IPS-20b (cell line): Measurements from ENCODE around the gene FIBCD1.
A peak's percentile ranks its signal among the peaks of the same experiment; 100 is the strongest.

Source experiments
- H3K27ac ChIP-seq: one replicate; pipeline ENCODE4 v1.5.1; 2013; ENCODE audit warnings: low read length
- H3K27me3 ChIP-seq: 2 replicates; pipeline ENCODE4 v1.6.1; 2013; ENCODE audit warnings: mild to moderate bottlenecking, low read length, inconsistent platforms; ENCODE audit not compliant: insufficient read depth
- H3K36me3 ChIP-seq: 2 replicates; pipeline ENCODE4 v1.6.1; 2013; ENCODE audit warnings: low read depth, mild to moderate bottlenecking, inconsistent platforms, low read length, moderate library complexity; ENCODE audit not compliant: insufficient read depth
- H3K4me1 ChIP-seq: 2 replicates; pipeline ENCODE4 v1.6.1; 2013; ENCODE audit warnings: mild to moderate bottlenecking, control low read depth, inconsistent platforms, low read length, moderate library complexity; ENCODE audit not compliant: insufficient read depth
- H3K4me3 ChIP-seq: 2 replicates; pipeline ENCODE4 v1.5.1; 2013; ENCODE audit warnings: mild to moderate bottlenecking, low read length, inconsistent platforms
- H3K9ac ChIP-seq: 2 replicates; pipeline ENCODE4 v1.6.1; 2013; ENCODE audit warnings: low read depth, mild to moderate bottlenecking, inconsistent platforms, low read length, moderate library complexity
- H3K9me3 ChIP-seq: 2 replicates; pipeline ENCODE4 v1.6.1; 2013; ENCODE audit warnings: mild to moderate bottlenecking, low read depth, low read length, inconsistent platforms; ENCODE audit not compliant: insufficient read depth

The FIBCD1 gene

DNA sequence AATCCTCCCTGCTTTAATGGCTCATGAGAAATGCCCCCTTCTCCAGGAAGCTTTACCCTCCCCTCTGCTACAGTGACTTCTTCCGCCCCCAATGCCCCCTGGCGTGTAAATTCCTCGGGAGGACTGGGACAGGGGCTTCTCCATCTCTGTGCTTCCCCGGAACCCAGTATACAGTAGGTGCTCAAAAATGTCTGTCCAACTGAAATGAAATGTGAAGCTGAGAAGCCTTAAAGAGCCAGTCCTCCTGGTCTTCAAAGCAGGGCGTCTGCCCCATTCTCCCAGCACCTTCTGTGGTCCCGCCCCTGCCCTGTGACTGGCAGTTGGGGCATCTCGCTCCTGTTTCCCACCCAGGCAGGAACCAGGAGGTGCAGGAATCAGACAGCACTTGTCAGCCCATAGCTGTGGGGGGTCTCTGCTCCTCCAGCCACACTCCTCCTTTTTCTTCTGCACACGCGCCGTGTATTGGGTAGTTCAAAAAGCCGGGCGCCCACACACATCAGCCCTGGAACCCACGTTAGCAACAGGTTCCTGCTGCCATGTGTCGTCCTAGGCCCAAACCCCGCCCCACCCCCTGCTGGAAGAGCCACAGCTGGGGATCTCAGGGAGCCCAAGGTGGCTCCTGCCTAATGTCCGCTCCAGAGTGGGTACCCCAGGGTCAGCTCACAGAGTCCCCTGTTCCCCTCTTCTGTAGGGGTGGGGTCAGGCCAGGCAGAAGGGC lies 16.0 kb downstream of the FIBCD1 start:
- no peak overlapping the region for H3K27ac ChIP-seq
- H3K9me3 ChIP-seq = no peaks in the 10 kb centered on the region
- H3K4me1 ChIP-seq = no peaks in the 10 kb centered on the region; the same call in 1 of the 2 replicates
- H3K4me3 ChIP-seq = no peak overlapping the region
- no peak overlapping the region for H3K9ac ChIP-seq
- H3K36me3 ChIP-seq = no peaks in the 10 kb centered on the region
- H3K27me3 ChIP-seq = no peaks in the 10 kb centered on the region

DNA sequence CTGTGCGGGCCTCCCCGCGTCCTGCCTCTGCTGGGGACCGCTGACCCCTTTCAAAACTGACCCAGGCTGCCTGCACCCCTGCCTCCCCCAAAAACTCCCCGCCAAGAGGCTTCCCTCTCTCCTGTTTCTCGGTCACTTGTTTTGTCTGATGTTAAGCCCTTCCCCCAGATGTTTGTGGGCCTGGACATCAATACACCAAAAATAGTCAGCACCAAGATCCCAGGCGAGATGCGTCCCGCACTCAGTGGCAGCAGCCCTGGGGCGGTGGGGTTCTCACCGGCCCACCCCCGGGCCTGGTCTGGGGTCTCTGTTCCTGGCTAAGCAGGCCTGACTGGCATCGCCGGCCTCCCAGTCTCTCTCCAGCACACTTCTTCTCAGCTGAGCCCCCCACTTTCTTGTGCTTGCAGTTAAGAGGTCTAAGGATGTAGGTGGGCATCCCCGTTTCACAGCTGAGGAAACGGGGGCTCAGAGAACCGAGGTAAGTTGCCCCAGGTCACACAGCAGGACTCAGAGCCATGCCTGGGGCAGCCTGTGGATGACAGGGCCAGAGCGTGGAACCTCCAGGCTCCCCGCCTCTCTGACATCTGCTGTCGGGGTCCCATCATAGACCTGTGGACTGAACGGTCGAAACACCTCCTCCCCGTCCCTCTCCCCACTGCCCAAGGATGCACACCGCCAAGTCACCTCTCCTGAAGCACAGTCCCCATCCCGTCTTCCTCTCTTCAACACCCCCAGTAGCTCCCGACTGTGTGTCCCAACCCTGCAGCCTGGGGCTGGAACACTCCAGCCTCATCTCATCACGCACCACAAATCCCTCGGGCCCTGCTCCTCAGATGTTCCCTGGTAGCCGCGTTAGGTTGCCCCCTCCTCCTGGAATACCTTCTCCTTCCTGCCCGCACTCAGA lies 16.8 kb downstream of the FIBCD1 start:
- no peak overlapping the region for H3K9ac ChIP-seq
- no peak overlapping the region for H3K27ac ChIP-seq
- H3K4me3 ChIP-seq = no peak overlapping the region
- no peaks in the 10 kb centered on the region; the same call in 1 of the 2 replicates for H3K4me1 ChIP-seq
- H3K9me3 ChIP-seq = no peaks in the 10 kb centered on the region
- no peaks in the 10 kb centered on the region for H3K27me3 ChIP-seq
- no peaks in the 10 kb centered on the region for H3K36me3 ChIP-seq

DNA sequence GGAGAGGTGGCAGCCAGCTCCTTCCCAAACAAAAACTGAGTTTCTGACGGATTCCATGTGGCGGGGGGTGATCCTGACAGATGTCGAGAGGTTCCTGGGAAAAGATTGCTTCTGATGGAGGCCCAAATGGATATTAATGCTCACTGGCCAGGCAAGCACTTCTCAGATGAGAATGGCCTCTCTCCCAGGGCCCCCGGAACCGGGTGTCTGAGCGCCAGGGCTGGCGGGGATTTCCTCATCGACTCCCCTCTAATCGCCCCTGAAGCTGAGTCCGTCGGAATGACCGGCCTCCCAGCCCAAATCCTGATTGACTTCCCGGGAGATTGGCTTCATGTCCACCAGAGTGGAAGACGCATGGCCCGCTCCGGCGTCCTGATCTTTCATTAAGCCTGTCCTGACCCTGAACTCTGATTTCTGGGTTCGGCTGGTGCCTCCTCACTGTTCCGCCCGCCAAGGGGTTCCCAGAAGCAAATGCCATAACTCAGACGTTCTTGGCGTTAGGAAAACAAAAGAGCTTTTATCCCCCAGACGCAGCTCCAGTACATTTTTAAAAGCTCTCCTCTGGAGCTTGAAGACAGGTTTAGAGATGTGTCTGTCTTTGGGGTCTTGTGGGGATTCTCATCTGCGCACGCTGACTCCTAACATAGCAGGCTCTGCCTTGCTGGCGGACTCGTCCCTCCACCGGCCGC lies 17.6 kb downstream of the FIBCD1 start:
- H3K36me3 ChIP-seq = no peaks in the 10 kb centered on the region
- H3K9ac ChIP-seq = no peak overlapping the region
- no peak overlapping the region for H3K27ac ChIP-seq
- no peaks in the 10 kb centered on the region for H3K27me3 ChIP-seq
- no peaks in the 10 kb centered on the region for H3K9me3 ChIP-seq
- no peaks in the 10 kb centered on the region; the same call in 1 of the 2 replicates for H3K4me1 ChIP-seq
- H3K4me3 ChIP-seq = no peak overlapping the region

DNA sequence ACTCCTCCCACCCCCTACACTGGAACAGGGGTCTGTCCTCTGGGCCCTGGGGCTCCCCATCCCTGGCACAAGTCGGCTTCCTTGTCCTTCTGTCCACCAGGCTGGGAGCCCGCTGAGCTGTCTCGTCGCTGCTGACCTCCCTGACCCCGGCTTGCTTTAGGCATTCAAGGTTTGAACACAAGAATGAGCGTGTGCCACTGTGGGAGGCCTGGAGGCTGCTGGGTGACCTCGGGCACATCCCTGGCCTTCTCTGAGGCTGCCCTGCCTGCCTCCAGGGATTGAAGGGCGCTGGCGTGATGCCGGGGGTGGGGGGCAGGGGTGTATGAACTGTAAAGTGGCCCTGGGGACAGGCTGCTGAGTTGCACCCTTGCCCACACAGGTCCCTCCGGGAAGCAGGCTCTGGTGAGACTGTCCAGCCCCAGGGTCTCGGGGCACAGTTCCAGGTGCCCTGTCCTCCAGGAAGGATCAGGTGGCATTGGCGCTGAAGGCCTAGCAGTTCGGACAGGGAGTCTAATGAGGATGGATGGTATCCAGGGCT lies 18.2 kb downstream of the FIBCD1 start:
- no peaks in the 10 kb centered on the region for H3K9me3 ChIP-seq
- H3K4me3 ChIP-seq = no peak overlapping the region
- H3K36me3 ChIP-seq = no peaks in the 10 kb centered on the region
- H3K27me3 ChIP-seq = no peaks in the 10 kb centered on the region
- H3K4me1 ChIP-seq = no peaks in the 10 kb centered on the region; the same call in 1 of the 2 replicates
- no peak overlapping the region for H3K27ac ChIP-seq
- H3K9ac ChIP-seq = no peak overlapping the region

DNA sequence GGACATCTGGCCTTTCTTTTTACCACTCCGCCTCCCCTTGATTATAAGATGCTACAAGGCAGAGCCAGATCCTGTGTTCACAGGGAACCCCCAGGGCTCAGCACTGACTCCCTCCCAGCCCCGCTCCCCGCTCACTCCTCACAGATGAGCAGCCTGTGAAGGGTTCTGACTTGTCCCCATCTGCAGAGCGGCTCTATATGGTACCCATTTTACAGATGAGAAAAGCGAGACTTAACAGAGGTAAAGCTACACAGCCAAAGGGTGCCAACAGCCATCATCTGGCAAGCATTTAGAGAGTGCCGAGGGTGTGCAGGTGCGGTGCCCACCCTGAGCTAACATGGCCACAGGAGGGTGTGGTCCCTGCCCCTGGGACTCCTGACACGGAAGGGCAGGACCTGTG lies 18.8 kb downstream of the FIBCD1 start:
- Histone ChIP-seq H3K27me3 (no peaks in the 10 kb centered on the region), H3K36me3 (no peaks in the 10 kb centered on the region), H3K9ac (no peak overlapping the region), H3K27ac (no peak overlapping the region), H3K4me3 (no peak overlapping the region), H3K9me3 (no peaks in the 10 kb centered on the region), H3K4me1 (no peaks in the 10 kb centered on the region; the same call in 1 of the 2 replicates)

DNA sequence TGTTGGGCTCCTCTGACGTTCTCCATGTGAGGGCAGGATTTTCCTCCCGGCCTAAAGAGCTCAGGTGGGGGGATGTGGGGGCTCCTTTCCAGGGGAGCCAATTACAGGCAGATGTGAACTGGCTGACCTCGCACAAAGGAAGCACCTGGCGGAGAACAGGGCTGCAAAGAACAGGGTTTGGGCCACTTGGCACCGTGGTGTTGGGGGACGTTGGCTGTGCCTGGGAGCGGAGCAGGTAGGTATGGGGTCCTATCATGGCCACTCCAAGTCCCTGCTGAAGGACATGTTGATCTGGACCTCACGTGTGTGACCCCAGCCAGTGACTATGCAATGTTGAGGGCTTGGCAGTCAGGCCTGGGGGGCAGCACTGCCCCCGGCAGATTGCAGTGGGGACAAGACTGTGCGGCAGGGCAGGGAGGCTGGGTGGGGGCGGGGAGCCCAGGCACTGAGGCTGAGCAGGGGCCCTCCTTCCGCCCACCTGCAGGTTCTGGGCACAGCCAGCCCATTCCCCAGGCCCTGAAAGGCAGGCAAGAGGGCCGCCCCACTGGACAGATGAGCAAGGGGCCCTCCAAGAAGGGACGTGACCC lies 19.4 kb downstream of the FIBCD1 start:
- Histone ChIP-seq H3K27me3 (no peaks in the 10 kb centered on the region), H3K4me1 (no peaks in the 10 kb centered on the region; the same call in 1 of the 2 replicates), H3K36me3 (no peaks in the 10 kb centered on the region), H3K27ac (no peak overlapping the region), H3K9ac (no peak overlapping the region), H3K4me3 (no peak overlapping the region), H3K9me3 (no peaks in the 10 kb centered on the region)

DNA sequence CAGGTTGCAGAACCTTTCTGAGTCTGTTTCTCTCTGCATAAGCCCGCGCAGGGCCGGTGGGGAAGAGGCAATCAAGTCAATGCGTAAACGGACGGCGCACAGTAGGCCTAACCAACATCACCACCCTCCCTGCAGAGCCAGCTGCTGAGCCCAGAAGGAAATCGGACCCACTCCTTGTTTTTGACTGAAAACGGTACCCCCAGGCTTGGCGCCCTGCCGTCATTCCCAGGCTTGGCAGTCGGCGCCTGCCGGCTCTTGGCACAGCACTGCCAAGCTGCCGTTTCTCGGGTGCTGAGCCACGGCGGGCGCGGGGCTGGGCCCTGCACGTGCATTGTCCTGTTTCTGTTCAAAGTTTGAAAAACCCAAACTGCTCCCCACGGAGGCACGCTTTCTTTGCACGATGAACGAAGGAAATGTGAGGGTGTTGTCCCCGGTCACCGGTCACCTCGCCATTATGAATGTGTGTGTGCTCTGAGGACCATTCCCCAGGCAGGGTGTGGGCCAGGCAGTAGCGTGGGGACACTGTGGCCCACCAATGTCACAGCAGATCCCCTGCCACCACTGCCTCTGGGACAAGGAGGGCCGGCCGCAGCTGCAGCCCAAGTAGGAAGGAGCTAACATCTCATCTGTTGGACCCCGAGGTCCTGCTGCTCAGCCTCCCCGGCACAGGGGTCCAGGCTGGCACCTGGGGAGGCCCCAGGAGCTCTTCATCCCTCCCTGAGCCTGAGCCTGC lies 20.1 kb downstream of the FIBCD1 start:
- no peak overlapping the region for H3K9ac ChIP-seq
- no peaks in the 10 kb centered on the region; the same call in 1 of the 2 replicates for H3K4me1 ChIP-seq
- H3K27ac ChIP-seq = no peak overlapping the region

DNA sequence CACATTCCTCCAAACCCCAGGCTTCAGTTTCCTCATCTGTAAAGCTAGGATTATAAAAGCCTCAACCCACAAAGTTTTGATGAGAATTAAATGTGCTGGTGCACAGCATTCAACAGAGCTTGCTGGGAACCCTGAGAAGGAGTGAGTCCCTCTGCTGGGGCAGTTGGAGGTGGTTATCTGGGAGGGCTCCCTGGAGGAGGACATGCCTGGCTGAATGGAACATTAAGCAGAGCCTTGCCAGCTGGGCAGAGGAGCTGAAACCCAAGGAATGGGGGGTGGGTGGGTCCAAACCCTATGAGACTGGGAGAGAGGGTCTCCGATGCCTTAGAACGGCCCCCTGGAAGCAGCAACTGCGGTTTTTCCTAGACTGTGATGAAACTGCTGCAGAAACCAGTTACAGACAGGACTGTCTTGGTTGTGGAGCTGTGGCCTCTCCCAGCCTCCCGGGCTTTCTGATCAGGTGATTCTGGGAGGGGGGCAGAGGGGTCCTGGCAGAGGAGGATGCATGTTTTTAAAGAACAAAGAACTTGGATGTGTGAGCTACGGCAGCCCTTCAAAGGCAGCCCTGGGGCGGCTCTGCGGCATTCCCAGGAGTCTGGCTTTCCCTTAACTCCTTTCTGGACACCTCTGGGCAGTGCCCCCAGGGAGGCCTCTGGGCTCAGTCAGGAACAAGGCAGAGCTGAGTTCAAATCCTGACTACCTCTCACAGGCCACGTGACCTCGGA lies 20.8 kb downstream of the FIBCD1 start:
- H3K4me1 ChIP-seq = peaks cover 3% of the 10 kb centered on the region; the same call in 1 of the 2 replicates
- H3K9me3 ChIP-seq = no peaks in the 10 kb centered on the region
- no peaks in the 10 kb centered on the region for H3K27me3 ChIP-seq
- no peaks in the 10 kb centered on the region for H3K36me3 ChIP-seq
- H3K27ac ChIP-seq = no peak overlapping the region
- H3K9ac ChIP-seq = peak overlapping the region; percentile 11; the same call in 1 of the 2 replicates
- no peak overlapping the region for H3K4me3 ChIP-seq

More for the DNA sequence above, 20.1 kb downstream of the FIBCD1 start:
- H3K9me3 ChIP-seq = no peaks in the 10 kb centered on the region
- H3K27me3 ChIP-seq = no peaks in the 10 kb centered on the region
- no peaks in the 10 kb centered on the region for H3K36me3 ChIP-seq
- H3K4me3 ChIP-seq = no peak overlapping the region

DNA sequence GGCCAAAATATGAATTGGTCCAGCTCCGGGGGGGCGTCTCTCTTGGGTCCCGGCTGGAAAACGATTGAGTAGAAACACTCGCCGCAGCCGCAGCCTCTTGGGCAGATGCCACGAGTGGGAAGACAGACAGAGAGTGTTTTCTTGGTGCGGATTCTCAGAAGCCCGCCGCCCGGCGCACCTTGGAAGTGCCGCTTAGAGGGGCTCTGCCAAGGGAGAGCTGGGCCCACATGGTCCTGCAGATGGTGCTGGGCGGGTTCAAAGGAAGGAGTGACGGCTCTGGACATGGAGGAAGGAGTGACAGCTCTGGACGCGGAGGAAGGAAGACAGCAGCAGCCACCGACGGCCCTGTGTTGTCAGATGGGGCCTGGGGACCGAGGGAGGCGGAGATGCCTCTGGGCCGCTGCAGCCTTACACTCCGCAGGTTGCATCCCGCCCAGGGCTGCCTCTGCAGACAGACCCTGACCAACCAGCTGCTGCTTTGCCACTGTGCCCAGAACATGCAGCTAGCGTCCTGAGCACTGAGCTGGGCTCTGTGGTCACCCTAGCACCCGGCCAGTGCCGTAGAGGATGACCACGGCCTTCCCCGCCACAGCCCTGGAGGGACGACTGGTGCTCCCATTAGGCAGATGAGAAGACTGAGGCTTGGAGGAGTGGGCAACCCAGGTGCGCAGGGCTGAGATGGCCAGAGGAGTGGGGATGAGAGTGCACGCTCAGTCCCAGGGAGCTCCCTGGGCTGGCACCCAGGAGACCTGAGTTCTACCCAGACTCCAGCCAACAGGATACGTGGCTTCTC lies 21.7 kb downstream of the FIBCD1 start:
- H3K27me3 ChIP-seq = no peaks in the 10 kb centered on the region
- H3K9me3 ChIP-seq = no peaks in the 10 kb centered on the region
- peaks cover 3% of the 10 kb centered on the region; the same call in 1 of the 2 replicates for H3K4me1 ChIP-seq
- H3K36me3 ChIP-seq = no peaks in the 10 kb centered on the region
- H3K4me3 ChIP-seq = no peak overlapping the region
- no peak overlapping the region for H3K9ac ChIP-seq
- no peak overlapping the region for H3K27ac ChIP-seq

DNA sequence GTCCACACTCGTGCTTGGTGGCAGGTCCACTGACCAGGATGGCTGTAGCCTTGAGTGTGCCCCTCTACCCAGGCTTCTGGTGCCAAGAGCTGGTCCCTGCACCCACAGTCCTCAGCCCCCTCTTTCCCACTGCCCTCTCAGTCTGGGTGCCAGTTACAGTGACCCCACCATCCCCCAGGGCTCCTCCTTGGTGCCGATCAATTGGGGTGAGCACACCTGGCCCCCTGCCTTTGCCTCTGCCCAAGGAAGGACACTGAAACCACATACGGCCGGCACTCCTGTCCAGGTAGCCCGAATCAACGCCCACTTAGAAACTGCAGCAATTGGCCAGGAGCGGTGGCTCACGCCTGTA lies 24.0 kb downstream of the FIBCD1 start:
- Histone ChIP-seq H3K9ac (no peak overlapping the region), H3K4me1 (peaks cover 3% of the 10 kb centered on the region; the same call in 1 of the 2 replicates), H3K9me3 (no peaks in the 10 kb centered on the region)

More for the DNA sequence above, 24.0 kb downstream of the FIBCD1 start:
- Histone ChIP-seq H3K27me3 (no peaks in the 10 kb centered on the region), H3K4me3 (no peak overlapping the region), H3K36me3 (no peaks in the 10 kb centered on the region), H3K27ac (no peak overlapping the region)
